Psoas muscle (tissue), 8 donors: ENCODE measurements around the gene WNT6. TPM values are rescaled to one million over a fixed set of nuclear protein-coding genes. Genes with fewer than 3 reads are reported as not detected.

Experiments used
- ATAC-seq, 4 donors: fragments of 200-7000 bp; cut with Tn5 transposase; one replicate each; pipeline ENCODE4 v1.9.1; 2020; ENCODE audit warnings: moderate library complexity in 3 of 4, mild to moderate bottlenecking in 2 of 4
- DNase-seq, 2 donors: peaks; one replicate each; pipeline ENCODE4 v3.0.0-alpha.2; 2020
- H3K27ac ChIP-seq: fragments of 200-600 bp; one replicate; pipeline ENCODE4 v1.8.0; 2022
- H3K27me3 ChIP-seq, 3 donors: fragments of 200-600 bp in 1 of 3; one replicate each; pipeline versions ENCODE4 v1.6.1 to v1.8.0; 2013 to 2022; ENCODE audit warnings: low read length in 2 of 3, mild to moderate bottlenecking in 2 of 3, moderate library complexity in 1 of 3; ENCODE audit not compliant: insufficient read depth in 3 of 3
- H3K36me3 ChIP-seq, 2 donors: fragments of 200-600 bp in 1 of 2; one replicate each; pipeline versions ENCODE4 v1.6.1 to v1.8.0; 2013 to 2022; ENCODE audit warnings: low read depth in 1 of 2, mild to moderate bottlenecking in 1 of 2, moderate library complexity in 1 of 2; ENCODE audit not compliant: insufficient read depth in 1 of 2
- H3K4me1 ChIP-seq: fragments of 200-600 bp; one replicate; pipeline ENCODE4 v1.8.0; 2022
- H3K4me3 ChIP-seq: fragments of 200-600 bp; one replicate; pipeline ENCODE4 v1.8.0; 2022; ENCODE audit warnings: mild to moderate bottlenecking
- H3K9me3 ChIP-seq: fragments of 200-600 bp; one replicate; pipeline ENCODE4 v1.8.0; 2022
- CTCF ChIP-seq: fragments of 200-600 bp; IDR thresholded peaks from one replicate; pipeline ENCODE4 v1.8.0; 2022; ENCODE audit warnings: antibody characterized with exemption
- WGBS, 3 donors: extraction: QIAGEN DNeasy Blood & Tissue Kit; methylation state at CpG; one replicate each; pipeline versions ENCODE4 v1.1.6 to v1.1.7; 2013; 5-methylcytosine and 5-hydroxymethylcytosine counted together
- intact Hi-C, 2 donors: fragments of 100-400 bp; cut with DNase I; formaldehyde crosslinking; loops; one replicate each; pipeline versions ENCODE4 v1.11.0 to v1.14.2; 2022
- polyA plus RNA-seq, 3 donors: library from polyadenylated mRNA; stranded (reverse); fragments of 200-250 nt; gene quantifications; one replicate each; pipeline ENCODE4 v1.2.3, GENCODE V29; 2013
- total RNA-seq, 4 donors: library from RNA; stranded (reverse); fragmentation: NEBNext Ultra II Directional in 2 of 4; extraction: Animal tissue kit (Norgen Biotek cat#: 25700) in 2 of 4; gene quantifications; one replicate each; pipeline versions ENCODE4 v1.2.1 to v1.2.4, GENCODE V29; 2021 to 2023
- donor health status: healthy with polysubstance abuse.
- donor health status: DM: no; HTN: no; CAD: no; lungs with moderate emphysema.
- donor health status: Bipolar disorder and iron deficiency.
- donor health status: healthy.
- donor health status: DM: yes; HTN: yes; CAD: no.
- donor health status: DM: no; HTN: no; CAD: no.
- donor health status: DM: no; HTN: no; CAD: no.
- donor health status: DM: yes; HTN: yes; CAD: no.

WNT6 gene
- total and polyA plus RNA-seq, 7 donors, result 0.05 to 1.0 (median 0.20) TPM

- peak; percentile 44 for TF ChIP-seq CTCF
- 1% methylated on average over 58 to 72 of the region's 72 CpGs for WGBS, 3 donors
- intact Hi-C loops, result no loop called here
- peak; percentile 70 to 82 for DNase-seq
- Histone ChIP-seq H3K27me3 (peaks cover 0 to 53% (median 22%) of the 10 kb centered on the region in 3 donors), H3K36me3 (no peaks in the 10 kb centered on the region), H3K4me1 (peaks cover 6% of the 10 kb centered on the region), H3K9me3 (no peaks in the 10 kb centered on the region), H3K4me3 (peak overlapping the region; percentile 61), H3K27ac (no peak overlapping the region)
- peak; percentile 86 to 95 (median 90) for ATAC-seq
Observed at GRCh38 chr2:218892693-218893348, 33.2 kb downstream of the WNT6 start.

- DNase-seq (no peak), ATAC-seq (no peak)
- intact Hi-C loops, result loop anchor here in 1 of 2 donors (2.0 kb wide), 1 partner anchor 37 kb away; no protein-coding TSS in a partner anchor
- Histone ChIP-seq H3K27ac (no peak overlapping the region), H3K9me3 (no peaks in the 10 kb centered on the region), H3K36me3 (no peaks in the 10 kb centered on the region), H3K27me3 (peaks cover 0 to 61% (median 26%) of the 10 kb centered on the region in 3 donors), H3K4me3 (peak overlapping the region; percentile 61), H3K4me1 (peaks cover 6% of the 10 kb centered on the region)
- 53 to 61% (median 58%) methylated on average over 10 of the region's 10 CpGs for WGBS, 3 donors
- no peak for TF ChIP-seq CTCF
Observed at GRCh38 chr2:218893349-218894150, 33.9 kb downstream of the WNT6 start.

- DNase-seq (no peak), ATAC-seq (no peak)
- H3K9me3 ChIP-seq, result no peaks in the 10 kb centered on the region
- H3K4me1 ChIP-seq, result peaks cover 6% of the 10 kb centered on the region
- H3K4me3 ChIP-seq, result no peak overlapping the region
- TF ChIP-seq CTCF, result no peak
- peaks cover 0 to 68% (median 26%) of the 10 kb centered on the region in 3 donors for H3K27me3 ChIP-seq
- no peaks in the 10 kb centered on the region for H3K36me3 ChIP-seq
- 57 to 59% (median 58%) methylated on average over 12 of the region's 12 CpGs for WGBS, 3 donors
- H3K27ac ChIP-seq, result no peak overlapping the region
- intact Hi-C loops, result loop anchor here in 1 of 2 donors (2.0 kb wide), 1 partner anchor 38 kb away; no protein-coding TSS in a partner anchor
Observed at GRCh38 chr2:218894151-218894879, 34.7 kb downstream of the WNT6 start.

GRCh38 chr2:218894880-218895157 lies 35.2 kb downstream of the WNT6 start:
- H3K36me3 ChIP-seq, result no peaks in the 10 kb centered on the region
- ATAC-seq (no peak), DNase-seq (no peak)
- no peak for TF ChIP-seq CTCF
- intact Hi-C loops, result loop anchor here (2.0 to 5.0 kb wide), 2 partner anchors 38 to 43 kb away; no protein-coding TSS in a partner anchor
- no peak overlapping the region for H3K4me3 ChIP-seq
- 69 to 83% (median 82%) methylated on average over 4 of the region's 4 CpGs for WGBS, 3 donors
- no peaks in the 10 kb centered on the region for H3K9me3 ChIP-seq
- H3K27ac ChIP-seq, result no peak overlapping the region
- peaks cover 6% of the 10 kb centered on the region for H3K4me1 ChIP-seq
- peaks cover 0 to 73% (median 26%) of the 10 kb centered on the region in 3 donors for H3K27me3 ChIP-seq
